Duodenal mucosa (tissue), 2 donors: ENCODE measurements around the gene THSD7A.

Experiments used
- H3K27ac ChIP-seq: one replicate; pipeline ENCODE4 v1.7.0; 2013; ENCODE audit warnings: low read depth, low read length
- H3K27me3 ChIP-seq, 2 donors: one replicate each; pipeline ENCODE4 v1.7.0; 2013; ENCODE audit warnings: low read length in 2 of 2, control low read depth in 1 of 2; ENCODE audit not compliant: insufficient read depth in 2 of 2, control insufficient read depth in 1 of 2
- H3K36me3 ChIP-seq, 2 donors: one replicate each; pipeline ENCODE4 v1.7.0; 2013; ENCODE audit warnings: low read length in 2 of 2, control low read depth in 1 of 2; ENCODE audit not compliant: insufficient read depth in 2 of 2, control insufficient read depth in 1 of 2
- H3K4me1 ChIP-seq, 2 donors: one replicate each; pipeline ENCODE4 v1.7.0; 2013; ENCODE audit warnings: low read length in 2 of 2, control low read depth in 1 of 2; ENCODE audit not compliant: insufficient read depth in 2 of 2, control insufficient read depth in 1 of 2
- H3K4me3 ChIP-seq, 2 donors: one replicate each; pipeline ENCODE4 v1.7.0; 2013; ENCODE audit warnings: low read length in 2 of 2, low read depth in 1 of 2
- H3K9ac ChIP-seq, 2 donors: one replicate each; pipeline ENCODE4 v1.7.0; 2013; ENCODE audit warnings: low read length in 2 of 2, low read depth in 1 of 2
- H3K9me3 ChIP-seq, 2 donors: one replicate each; pipeline ENCODE4 v1.7.0; 2013; ENCODE audit warnings: low read length in 2 of 2, control low read depth in 1 of 2; ENCODE audit not compliant: control insufficient read depth in 1 of 2

THSD7A gene

GRCh38 chr7:11630355-11630754 lies 201.6 kb downstream of the THSD7A start:
- H3K27ac ChIP-seq = no peak overlapping the region
- no peak overlapping the region for H3K9ac ChIP-seq
- H3K27me3 ChIP-seq = no peaks in the 10 kb centered on the region
- no peak overlapping the region for H3K4me3 ChIP-seq
- H3K4me1 ChIP-seq = no peaks in the 10 kb centered on the region
- H3K9me3 ChIP-seq = no peaks in the 10 kb centered on the region
- no peaks in the 10 kb centered on the region for H3K36me3 ChIP-seq

- Histone ChIP-seq H3K36me3 (no peaks in the 10 kb centered on the region), H3K27me3 (no peaks in the 10 kb centered on the region), H3K9ac (no peak overlapping the region), H3K9me3 (no peaks in the 10 kb centered on the region), H3K4me3 (no peak overlapping the region), H3K27ac (no peak overlapping the region), H3K4me1 (no peaks in the 10 kb centered on the region)
Measured at GRCh38 chr7:11625669-11626068, 206.3 kb downstream of the THSD7A start.

GRCh38 chr7:11623093-11623678 lies 208.8 kb downstream of the THSD7A start:
- H3K4me3 ChIP-seq = no peak overlapping the region

GRCh38 chr7:11620406-11621253 lies 211.4 kb downstream of the THSD7A start:
- Histone ChIP-seq H3K36me3 (no peaks in the 10 kb centered on the region), H3K4me3 (no peak overlapping the region), H3K27ac (no peak overlapping the region), H3K9me3 (no peaks in the 10 kb centered on the region), H3K4me1 (no peaks in the 10 kb centered on the region), H3K27me3 (no peaks in the 10 kb centered on the region), H3K9ac (no peak overlapping the region)

More at GRCh38 chr7:11623093-11623678, 208.8 kb downstream of the THSD7A start:
- Histone ChIP-seq H3K4me1 (no peaks in the 10 kb centered on the region), H3K27me3 (no peaks in the 10 kb centered on the region), H3K9me3 (no peaks in the 10 kb centered on the region), H3K27ac (no peak overlapping the region), H3K36me3 (no peaks in the 10 kb centered on the region), H3K9ac (no peak overlapping the region)

GRCh38 chr7:11616466-11616865 lies 215.5 kb downstream of the THSD7A start:
- Histone ChIP-seq H3K9ac (no peak overlapping the region), H3K4me1 (no peaks in the 10 kb centered on the region), H3K27ac (no peak overlapping the region), H3K27me3 (no peaks in the 10 kb centered on the region), H3K4me3 (no peak overlapping the region), H3K9me3 (no peaks in the 10 kb centered on the region), H3K36me3 (no peaks in the 10 kb centered on the region)

- H3K36me3 ChIP-seq = no peaks in the 10 kb centered on the region
- H3K27me3 ChIP-seq = no peaks in the 10 kb centered on the region
- H3K9me3 ChIP-seq = no peaks in the 10 kb centered on the region
- H3K9ac ChIP-seq = no peak overlapping the region
- H3K4me3 ChIP-seq = no peak overlapping the region
- H3K27ac ChIP-seq = no peak overlapping the region
- H3K4me1 ChIP-seq = no peaks in the 10 kb centered on the region
Measured at GRCh38 chr7:11615174-11615573, 216.8 kb downstream of the THSD7A start.

GRCh38 chr7:11613292-11613930 lies 218.6 kb downstream of the THSD7A start:
- no peak overlapping the region for H3K27ac ChIP-seq
- no peaks in the 10 kb centered on the region for H3K27me3 ChIP-seq
- H3K9ac ChIP-seq = no peak overlapping the region
- no peaks in the 10 kb centered on the region for H3K4me1 ChIP-seq
- no peak overlapping the region for H3K4me3 ChIP-seq
- no peaks in the 10 kb centered on the region for H3K9me3 ChIP-seq
- H3K36me3 ChIP-seq = no peaks in the 10 kb centered on the region

- Histone ChIP-seq H3K9ac (no peak overlapping the region), H3K27me3 (no peaks in the 10 kb centered on the region), H3K36me3 (no peaks in the 10 kb centered on the region), H3K27ac (no peak overlapping the region), H3K9me3 (no peaks in the 10 kb centered on the region), H3K4me1 (no peaks in the 10 kb centered on the region), H3K4me3 (no peak overlapping the region)
Measured at GRCh38 chr7:11612737-11613136, 219.3 kb downstream of the THSD7A start.

- Histone ChIP-seq H3K27me3 (no peaks in the 10 kb centered on the region), H3K36me3 (no peaks in the 10 kb centered on the region), H3K4me1 (no peaks in the 10 kb centered on the region), H3K4me3 (no peak overlapping the region), H3K9ac (no peak overlapping the region), H3K27ac (no peak overlapping the region), H3K9me3 (no peaks in the 10 kb centered on the region)
Measured at GRCh38 chr7:11609096-11609670, 222.8 kb downstream of the THSD7A start.

- H3K4me3 ChIP-seq = no peak overlapping the region
- no peaks in the 10 kb centered on the region for H3K36me3 ChIP-seq
- no peaks in the 10 kb centered on the region for H3K4me1 ChIP-seq
- H3K27ac ChIP-seq = no peak overlapping the region
- H3K27me3 ChIP-seq = no peaks in the 10 kb centered on the region
- no peak overlapping the region for H3K9ac ChIP-seq
- H3K9me3 ChIP-seq = no peaks in the 10 kb centered on the region
Measured at GRCh38 chr7:11607686-11608085, 224.3 kb downstream of the THSD7A start.
